ENCODE results near the gene NOX3. TPM values are rescaled to one million over a fixed set of nuclear protein-coding genes. Genes with fewer than 3 reads are reported as not detected.

The NOX3 gene
- total and polyA plus RNA-seq, 2 donors (not counting 3 experiments of a cell fraction or from before 2014, with no cell fraction given): not detected

DNA sequence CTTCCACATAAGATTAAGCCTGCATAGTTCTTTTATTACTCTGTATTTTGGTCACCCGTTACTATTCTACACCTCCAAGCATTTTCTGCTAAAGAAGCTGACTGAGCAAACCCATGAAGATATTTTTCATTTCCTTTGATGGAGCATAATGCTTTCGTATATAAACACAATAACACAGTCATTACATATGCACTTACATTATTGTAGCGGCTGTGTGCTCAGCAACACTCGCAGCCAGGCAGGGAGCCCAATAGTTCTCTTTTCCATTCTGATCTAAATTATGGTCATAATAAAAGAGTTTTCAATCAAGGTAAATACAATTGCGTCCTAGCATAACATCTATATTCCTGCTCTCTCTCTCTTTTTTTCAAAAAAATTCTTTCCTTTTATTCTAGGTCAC, 71.7 kb downstream of the NOX3 start:
- Histone ChIP-seq H2AFZ (ENCODE audit: low read depth, low read length) (no peak overlapping the region), H4K20me1 (replicated peaks; ENCODE audit: control insufficient read depth, extremely low read depth, insufficient read depth, low read length) (no peaks in the 10 kb centered on the region), H3K27me3 (ENCODE audit: control insufficient read depth in 2 of 2, insufficient read depth in 2 of 2, low read length in 2 of 2) (no peaks in the 10 kb centered on the region), H3K27ac (ENCODE audit: insufficient read depth, low read depth, low read length) (no peak overlapping the region), H3K79me2 (ENCODE audit: control insufficient read depth, insufficient read depth, low read length) (no peaks in the 10 kb centered on the region), H3K9me1 (replicated peaks; ENCODE audit: control insufficient read depth, extremely low read depth, insufficient read depth, low read length) (no peaks in the 10 kb centered on the region), H3K4me3 (replicated peaks in 1 of 3; ENCODE audit: insufficient read depth in 1 of 3, low read depth in 1 of 3, low read length in 3 of 3) (no peak overlapping the region), H3K4me2 (ENCODE audit: insufficient read depth, low read length) (no peak overlapping the region), H3K36me3 (ENCODE audit: control insufficient read depth in 2 of 2, extremely low read depth in 1 of 2, insufficient read depth in 2 of 2, low read length in 2 of 2) (no peaks in the 10 kb centered on the region), H3K9ac (replicated peaks; ENCODE audit: extremely low read depth, insufficient read depth, low read length) (no peak overlapping the region), H3K4me1 (ENCODE audit: control insufficient read depth, extremely low read depth, insufficient read depth, low read length) (no peaks in the 10 kb centered on the region), H3K9me3 (replicated peaks; ENCODE audit: control insufficient read depth, insufficient read depth, low read length) (no peaks in the 10 kb centered on the region)
- CTCF ChIA-PET: interaction anchor here (0.8 kb wide), 1 partner anchor 11 kb away, joined by 3 read pairs; no protein-coding TSS in a partner anchor
- dilution Hi-C loops (cut with MboI; ENCODE audit: extremely low pct_ligation_motif_present, low sequenced_read_pairs) (no loop called here), intact Hi-C loops (cut with micrococcal nuclease) (no loop called here)
- POLR2A ChIA-PET: no interaction called here
- no TSS peak for BruUV-seq (replicated peaks)
- FAIRE-seq: no peak
- TF ChIP-seq, protein P1, sequence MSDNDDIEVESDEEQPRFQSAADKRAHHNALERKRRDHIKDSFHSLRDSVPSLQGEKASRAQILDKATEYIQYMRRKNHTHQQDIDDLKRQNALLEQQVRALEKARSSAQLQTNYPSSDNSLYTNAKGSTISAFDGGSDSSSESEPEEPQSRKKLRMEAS (IDR thresholded peaks at IDR 0.05; ENCODE audit: insufficient read depth, insufficient read length): no peak
- TF ChIP-seq, protein P2, sequence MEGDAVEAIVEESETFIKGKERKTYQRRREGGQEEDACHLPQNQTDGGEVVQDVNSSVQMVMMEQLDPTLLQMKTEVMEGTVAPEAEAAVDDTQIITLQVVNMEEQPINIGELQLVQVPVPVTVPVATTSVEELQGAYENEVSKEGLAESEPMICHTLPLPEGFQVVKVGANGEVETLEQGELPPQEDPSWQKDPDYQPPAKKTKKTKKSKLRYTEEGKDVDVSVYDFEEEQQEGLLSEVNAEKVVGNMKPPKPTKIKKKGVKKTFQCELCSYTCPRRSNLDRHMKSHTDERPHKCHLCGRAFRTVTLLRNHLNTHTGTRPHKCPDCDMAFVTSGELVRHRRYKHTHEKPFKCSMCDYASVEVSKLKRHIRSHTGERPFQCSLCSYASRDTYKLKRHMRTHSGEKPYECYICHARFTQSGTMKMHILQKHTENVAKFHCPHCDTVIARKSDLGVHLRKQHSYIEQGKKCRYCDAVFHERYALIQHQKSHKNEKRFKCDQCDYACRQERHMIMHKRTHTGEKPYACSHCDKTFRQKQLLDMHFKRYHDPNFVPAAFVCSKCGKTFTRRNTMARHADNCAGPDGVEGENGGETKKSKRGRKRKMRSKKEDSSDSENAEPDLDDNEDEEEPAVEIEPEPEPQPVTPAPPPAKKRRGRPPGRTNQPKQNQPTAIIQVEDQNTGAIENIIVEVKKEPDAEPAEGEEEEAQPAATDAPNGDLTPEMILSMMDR (IDR thresholded peaks at IDR 0.05; ENCODE audit: extremely low read depth in 1 of 2, insufficient read depth in 1 of 2, low read depth in 1 of 2, low read length in 2 of 2): no peak
- TF ChIP-seq POLR2AphosphoS5 (IDR thresholded peaks at IDR 0.05; ENCODE audit: insufficient read depth, low read depth, low read length): no peak
- no peak for TF ChIP-seq MYC (IDR thresholded peaks at IDR 0.05; ENCODE audit: low read depth, low read length)
- DNase-seq (ENCODE audit: low read depth, low spot score): no peak

DNA sequence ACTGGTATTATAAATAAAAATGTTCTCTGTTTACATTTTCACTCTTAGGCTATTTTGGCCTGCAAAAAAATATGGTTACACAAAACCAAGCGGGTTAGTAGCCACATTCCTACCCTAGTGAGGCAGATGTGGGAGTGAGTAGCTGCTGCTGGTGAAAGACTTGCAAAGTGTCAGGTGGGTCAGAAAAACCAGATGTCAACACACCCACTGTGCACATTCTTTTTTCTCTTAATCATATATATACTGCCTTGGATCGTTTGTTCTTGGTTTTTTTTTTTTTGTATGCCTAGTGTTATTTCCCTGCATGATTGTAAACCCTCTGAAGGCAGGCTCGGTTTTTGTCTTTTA, 73.3 kb downstream of the NOX3 start:
- dilution Hi-C loops (cut with MboI; ENCODE audit: extremely low pct_ligation_motif_present, low sequenced_read_pairs): no loop called here

More for the DNA sequence above, 73.3 kb downstream of the NOX3 start:
- BruUV-seq (replicated peaks): no TSS peak
- Histone ChIP-seq H3K4me3 (replicated peaks in 1 of 3; ENCODE audit: insufficient read depth in 1 of 3, low read depth in 1 of 3, low read length in 3 of 3) (no peak overlapping the region), H3K27me3 (ENCODE audit: control insufficient read depth in 2 of 2, insufficient read depth in 2 of 2, low read length in 2 of 2) (no peaks in the 10 kb centered on the region), H3K4me1 (ENCODE audit: control insufficient read depth, extremely low read depth, insufficient read depth, low read length) (no peaks in the 10 kb centered on the region), H3K79me2 (ENCODE audit: control insufficient read depth, insufficient read depth, low read length) (no peaks in the 10 kb centered on the region), H4K20me1 (replicated peaks; ENCODE audit: control insufficient read depth, extremely low read depth, insufficient read depth, low read length) (no peaks in the 10 kb centered on the region), H3K27ac (ENCODE audit: insufficient read depth, low read depth, low read length) (no peak overlapping the region), H3K9ac (replicated peaks; ENCODE audit: extremely low read depth, insufficient read depth, low read length) (no peak overlapping the region), H3K9me3 (replicated peaks; ENCODE audit: control insufficient read depth, insufficient read depth, low read length) (no peaks in the 10 kb centered on the region), H2AFZ (ENCODE audit: low read depth, low read length) (no peak overlapping the region), H3K9me1 (replicated peaks; ENCODE audit: control insufficient read depth, extremely low read depth, insufficient read depth, low read length) (no peaks in the 10 kb centered on the region), H3K4me2 (ENCODE audit: insufficient read depth, low read length) (no peak overlapping the region), H3K36me3 (ENCODE audit: control insufficient read depth in 2 of 2, extremely low read depth in 1 of 2, insufficient read depth in 2 of 2, low read length in 2 of 2) (no peaks in the 10 kb centered on the region)
- FAIRE-seq (no peak), DNase-seq (ENCODE audit: low read depth, low spot score) (no peak)
- intact Hi-C loops (cut with micrococcal nuclease): no loop called here
- POLR2A ChIA-PET: no interaction called here
- TF ChIP-seq, protein P2 (IDR thresholded peaks at IDR 0.05; ENCODE audit: extremely low read depth in 1 of 2, insufficient read depth in 1 of 2, low read depth in 1 of 2, low read length in 2 of 2): no peak
- no peak for TF ChIP-seq POLR2AphosphoS5 (IDR thresholded peaks at IDR 0.05; ENCODE audit: insufficient read depth, low read depth, low read length)
- no peak for TF ChIP-seq FOS (IDR thresholded peaks at IDR 0.05; ENCODE audit: borderline replicate concordance, insufficient read depth, low read length)
- TF ChIP-seq, protein P1 (IDR thresholded peaks at IDR 0.05; ENCODE audit: insufficient read depth, insufficient read length): no peak
- TF ChIP-seq EZH2 (IDR thresholded peaks at IDR 0.05; ENCODE audit: borderline replicate concordance, low read depth, low read length, severe bottlenecking): no peak
- TF ChIP-seq GATA2 (IDR thresholded peaks at IDR 0.05; ENCODE audit: insufficient read depth, insufficient read length, low read depth, low read length): no peak
- TF ChIP-seq MYC (IDR thresholded peaks at IDR 0.05; ENCODE audit: low read depth, low read length): no peak
- TF ChIP-seq JUN (IDR thresholded peaks at IDR 0.05; ENCODE audit: borderline replicate concordance, insufficient read depth, insufficient read length, low read depth): no peak
- no peak for TF ChIP-seq POLR2A (IDR thresholded peaks at IDR 0.05; ENCODE audit: low read depth, low read length)
- CTCF ChIA-PET: no interaction called here

All from endothelial cell of umbilical vein (primary cell).